Measurements from ENCODE around the gene NOC2L.

The NOC2L gene

GRCh38 chr1:943545-944340 lies 15.3 kb downstream of the NOC2L start:
- no peak overlapping the region for H3K4me3 ChIP-seq (ENCODE audit: low read depth, low read length)
- no peak for TF ChIP-seq CTCF (IDR thresholded peaks at IDR 0.05; ENCODE audit: low read depth, low read length, missing control alignments)
- no peak for DNase-seq (ENCODE audit: low read depth)

- DNase-seq (ENCODE audit: low read depth), result no peak
- TF ChIP-seq CTCF (IDR thresholded peaks at IDR 0.05; ENCODE audit: low read depth, low read length, missing control alignments), result no peak
- no peak overlapping the region for H3K4me3 ChIP-seq (ENCODE audit: low read depth, low read length)
These were observed 16.1 kb downstream of the NOC2L start for GRCh38 chr1:942864-943533.

GRCh38 chr1:942411-942821 lies 16.6 kb downstream of the NOC2L start:
- no peak for DNase-seq (ENCODE audit: low read depth)
- H3K4me3 ChIP-seq (ENCODE audit: low read depth, low read length), result no peak overlapping the region
- TF ChIP-seq CTCF (IDR thresholded peaks at IDR 0.05; ENCODE audit: low read depth, low read length, missing control alignments), result no peak

- no peak for TF ChIP-seq CTCF (IDR thresholded peaks at IDR 0.05; ENCODE audit: low read depth, low read length, missing control alignments)
- no peak for DNase-seq (ENCODE audit: low read depth)
- no peak overlapping the region; the same call in 1 of the 2 replicates for H3K4me3 ChIP-seq (ENCODE audit: low read depth, low read length)
These were observed 17.3 kb downstream of the NOC2L start for GRCh38 chr1:941588-942383.

- TF ChIP-seq CTCF (IDR thresholded peaks at IDR 0.05; ENCODE audit: low read depth, low read length, missing control alignments), result no peak
- no peak overlapping the region for H3K4me3 ChIP-seq (ENCODE audit: low read depth, low read length)
- DNase-seq (ENCODE audit: low read depth), result no peak
These were observed 18.0 kb downstream of the NOC2L start for GRCh38 chr1:941015-941587.

- no peak for TF ChIP-seq CTCF (IDR thresholded peaks at IDR 0.05; ENCODE audit: low read depth, low read length, missing control alignments)
- no peak for DNase-seq (ENCODE audit: low read depth)
- no peak overlapping the region for H3K4me3 ChIP-seq (ENCODE audit: low read depth, low read length)
These were observed 18.7 kb downstream of the NOC2L start for GRCh38 chr1:940107-941014.
